ENCODE data around the gene ABCA8.

ABCA8 gene

GRCh38 chr17:68854452-68854851 lies 100.7 kb downstream of the ABCA8 start:
- Histone ChIP-seq H3K27me3 (ENCODE audit: control insufficient read depth, insufficient read depth, low read length) (no peaks in the 10 kb centered on the region), H3K4me3 (ENCODE audit: low read length) (no peak overlapping the region), H3K9ac (ENCODE audit: low read length) (no peak overlapping the region), H3K36me3 (ENCODE audit: control insufficient read depth, insufficient read depth, low read length) (no peaks in the 10 kb centered on the region), H3K4me1 (ENCODE audit: control insufficient read depth, insufficient read depth, low read length) (no peaks in the 10 kb centered on the region), H3K27ac (ENCODE audit: low read depth, low read length) (no peak overlapping the region)

- H3K27ac ChIP-seq (ENCODE audit: low read depth, low read length): no peak overlapping the region
- H3K36me3 ChIP-seq (ENCODE audit: control insufficient read depth, insufficient read depth, low read length): no peaks in the 10 kb centered on the region
- H3K4me3 ChIP-seq (ENCODE audit: low read length): no peak overlapping the region
- no peak overlapping the region for H3K9ac ChIP-seq (ENCODE audit: low read length)
- H3K27me3 ChIP-seq (ENCODE audit: control insufficient read depth, insufficient read depth, low read length): no peaks in the 10 kb centered on the region
- no peaks in the 10 kb centered on the region for H3K4me1 ChIP-seq (ENCODE audit: control insufficient read depth, insufficient read depth, low read length)
Measured at GRCh38 chr17:68853439-68853838, 101.8 kb downstream of the ABCA8 start.

- Histone ChIP-seq H3K4me1 (ENCODE audit: control insufficient read depth, insufficient read depth, low read length) (no peaks in the 10 kb centered on the region), H3K4me3 (ENCODE audit: low read length) (no peak overlapping the region), H3K36me3 (ENCODE audit: control insufficient read depth, insufficient read depth, low read length) (no peaks in the 10 kb centered on the region), H3K27ac (ENCODE audit: low read depth, low read length) (no peak overlapping the region), H3K27me3 (ENCODE audit: control insufficient read depth, insufficient read depth, low read length) (no peaks in the 10 kb centered on the region), H3K9ac (ENCODE audit: low read length) (no peak overlapping the region)
Measured at GRCh38 chr17:68853036-68853435, 102.2 kb downstream of the ABCA8 start.

- Histone ChIP-seq H3K4me1 (ENCODE audit: control insufficient read depth, insufficient read depth, low read length) (no peaks in the 10 kb centered on the region), H3K27ac (ENCODE audit: low read depth, low read length) (no peak overlapping the region), H3K4me3 (ENCODE audit: low read length) (no peak overlapping the region), H3K27me3 (ENCODE audit: control insufficient read depth, insufficient read depth, low read length) (no peaks in the 10 kb centered on the region), H3K36me3 (ENCODE audit: control insufficient read depth, insufficient read depth, low read length) (no peaks in the 10 kb centered on the region), H3K9ac (ENCODE audit: low read length) (no peak overlapping the region)
Measured at GRCh38 chr17:68851890-68852289, 103.3 kb downstream of the ABCA8 start.

- Histone ChIP-seq H3K4me3 (ENCODE audit: low read length) (no peak overlapping the region), H3K27ac (ENCODE audit: low read depth, low read length) (no peak overlapping the region), H3K36me3 (ENCODE audit: control insufficient read depth, insufficient read depth, low read length) (no peaks in the 10 kb centered on the region), H3K27me3 (ENCODE audit: control insufficient read depth, insufficient read depth, low read length) (no peaks in the 10 kb centered on the region), H3K4me1 (ENCODE audit: control insufficient read depth, insufficient read depth, low read length) (no peaks in the 10 kb centered on the region), H3K9ac (ENCODE audit: low read length) (no peak overlapping the region)
Measured at GRCh38 chr17:68850749-68851510, 104.3 kb downstream of the ABCA8 start.

- Histone ChIP-seq H3K4me3 (ENCODE audit: low read length) (no peak overlapping the region), H3K36me3 (ENCODE audit: control insufficient read depth, insufficient read depth, low read length) (no peaks in the 10 kb centered on the region), H3K27ac (ENCODE audit: low read depth, low read length) (no peak overlapping the region), H3K4me1 (ENCODE audit: control insufficient read depth, insufficient read depth, low read length) (no peaks in the 10 kb centered on the region), H3K9ac (ENCODE audit: low read length) (no peak overlapping the region), H3K27me3 (ENCODE audit: control insufficient read depth, insufficient read depth, low read length) (no peaks in the 10 kb centered on the region)
Measured at GRCh38 chr17:68849673-68850610, 105.2 kb downstream of the ABCA8 start.

DNA sequence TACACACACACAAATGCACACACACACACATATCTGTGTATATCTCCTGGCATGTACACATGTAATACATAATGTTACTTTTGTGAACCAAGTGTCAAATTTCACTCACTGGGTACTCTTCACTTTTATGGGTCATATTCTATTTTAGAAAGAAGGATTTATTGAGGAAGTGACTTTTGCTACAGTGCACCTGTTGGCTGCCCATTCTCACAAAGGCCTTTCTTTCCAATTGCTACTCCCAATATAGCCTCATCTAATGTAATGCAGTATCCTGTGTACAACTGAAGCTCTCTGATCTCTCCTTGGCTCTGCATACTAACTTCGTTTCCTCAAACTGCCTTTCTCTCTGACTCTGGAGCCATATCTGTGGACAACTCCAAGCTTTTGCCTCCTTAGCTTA lies 107.5 kb downstream of the ABCA8 start:
- Histone ChIP-seq H3K4me1 (ENCODE audit: control insufficient read depth, insufficient read depth, low read length) (no peaks in the 10 kb centered on the region), H3K4me3 (ENCODE audit: low read length) (no peak overlapping the region), H3K27me3 (ENCODE audit: control insufficient read depth, insufficient read depth, low read length) (no peaks in the 10 kb centered on the region), H3K9ac (ENCODE audit: low read length) (no peak overlapping the region), H3K27ac (ENCODE audit: low read depth, low read length) (no peak overlapping the region), H3K36me3 (ENCODE audit: control insufficient read depth, insufficient read depth, low read length) (no peaks in the 10 kb centered on the region)

- Histone ChIP-seq H3K27me3 (ENCODE audit: control insufficient read depth, insufficient read depth, low read length) (no peaks in the 10 kb centered on the region), H3K36me3 (ENCODE audit: control insufficient read depth, insufficient read depth, low read length) (no peaks in the 10 kb centered on the region), H3K4me1 (ENCODE audit: control insufficient read depth, insufficient read depth, low read length) (no peaks in the 10 kb centered on the region), H3K9ac (ENCODE audit: low read length) (no peak overlapping the region), H3K27ac (ENCODE audit: low read depth, low read length) (no peak overlapping the region), H3K4me3 (ENCODE audit: low read length) (no peak overlapping the region)
Measured at GRCh38 chr17:68843522-68843921, 111.7 kb downstream of the ABCA8 start.

- no peak overlapping the region for H3K9ac ChIP-seq (ENCODE audit: low read length)
- no peaks in the 10 kb centered on the region for H3K27me3 ChIP-seq (ENCODE audit: control insufficient read depth, insufficient read depth, low read length)
- no peak overlapping the region for H3K27ac ChIP-seq (ENCODE audit: low read depth, low read length)
- no peak overlapping the region for H3K4me3 ChIP-seq (ENCODE audit: low read length)
- no peaks in the 10 kb centered on the region for H3K4me1 ChIP-seq (ENCODE audit: control insufficient read depth, insufficient read depth, low read length)
- H3K36me3 ChIP-seq (ENCODE audit: control insufficient read depth, insufficient read depth, low read length): no peaks in the 10 kb centered on the region
Measured at GRCh38 chr17:68840073-68840472, 115.1 kb downstream of the ABCA8 start.

GRCh38 chr17:68835071-68835470 lies 120.1 kb downstream of the ABCA8 start:
- Histone ChIP-seq H3K27ac (ENCODE audit: low read depth, low read length) (no peak overlapping the region), H3K4me3 (ENCODE audit: low read length) (no peak overlapping the region), H3K36me3 (ENCODE audit: control insufficient read depth, insufficient read depth, low read length) (no peaks in the 10 kb centered on the region), H3K27me3 (ENCODE audit: control insufficient read depth, insufficient read depth, low read length) (no peaks in the 10 kb centered on the region), H3K9ac (ENCODE audit: low read length) (no peak overlapping the region), H3K4me1 (ENCODE audit: control insufficient read depth, insufficient read depth, low read length) (no peaks in the 10 kb centered on the region)

- Histone ChIP-seq H3K36me3 (ENCODE audit: control insufficient read depth, insufficient read depth, low read length) (no peaks in the 10 kb centered on the region), H3K9ac (ENCODE audit: low read length) (no peak overlapping the region), H3K27ac (ENCODE audit: low read depth, low read length) (no peak overlapping the region), H3K27me3 (ENCODE audit: control insufficient read depth, insufficient read depth, low read length) (no peaks in the 10 kb centered on the region), H3K4me1 (ENCODE audit: control insufficient read depth, insufficient read depth, low read length) (no peaks in the 10 kb centered on the region), H3K4me3 (ENCODE audit: low read length) (no peak overlapping the region)
Measured at GRCh38 chr17:68834328-68834836, 120.8 kb downstream of the ABCA8 start.

DNA sequence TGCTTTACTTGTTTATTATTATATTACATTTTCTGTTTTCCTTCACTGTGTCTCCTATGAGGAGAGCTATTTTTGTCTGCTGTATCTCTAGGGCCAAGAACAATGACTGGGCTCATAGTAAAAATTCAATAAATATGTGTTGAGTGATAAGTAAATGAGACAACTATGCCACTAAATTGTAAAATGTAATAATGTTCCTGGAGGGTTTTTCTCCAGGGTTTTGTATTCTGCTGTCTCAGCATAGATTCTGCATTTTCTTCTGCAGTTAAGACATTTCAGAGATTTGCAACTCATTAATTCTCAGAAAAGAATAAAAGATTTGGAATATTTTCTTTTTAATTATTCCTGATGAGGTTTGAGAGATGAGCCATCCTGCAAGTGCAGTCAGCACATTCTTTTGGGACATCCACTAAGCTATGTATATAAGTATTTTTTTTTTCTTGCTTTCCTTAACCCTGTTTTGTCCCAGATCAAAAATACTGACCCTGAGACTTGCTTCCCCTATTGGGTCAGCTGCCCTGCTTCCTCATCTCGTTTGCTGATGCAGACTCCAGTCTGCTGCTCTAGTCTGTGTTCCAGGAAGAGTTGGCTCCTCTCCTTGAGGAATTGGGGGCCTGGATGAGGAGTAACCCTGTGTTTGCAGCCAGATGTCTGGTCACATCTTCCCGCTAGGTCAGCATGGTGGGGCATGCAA lies 122.9 kb downstream of the ABCA8 start:
- no peaks in the 10 kb centered on the region for H3K27me3 ChIP-seq (ENCODE audit: control insufficient read depth, insufficient read depth, low read length)
- H3K9ac ChIP-seq (ENCODE audit: low read length): no peak overlapping the region
- no peak overlapping the region for H3K4me3 ChIP-seq (ENCODE audit: low read length)
- no peaks in the 10 kb centered on the region for H3K4me1 ChIP-seq (ENCODE audit: control insufficient read depth, insufficient read depth, low read length)
- no peaks in the 10 kb centered on the region for H3K36me3 ChIP-seq (ENCODE audit: control insufficient read depth, insufficient read depth, low read length)
- H3K27ac ChIP-seq (ENCODE audit: low read depth, low read length): no peak overlapping the region

Measured in rectal smooth muscle tissue (tissue), 1 donor.